GM12875 (cell line): ENCODE measurements around the gene NEBL.

Experiments
- H3K4me3 ChIP-seq: one replicate; pipeline ENCODE4 v1.5.1; 2011; ENCODE audit warnings: low read depth, low read length, control low read depth
- CTCF ChIP-seq: IDR thresholded peaks from 2 replicates; pipeline ENCODE4 v1.5.1; 2011; ENCODE audit warnings: low read depth, mild to moderate bottlenecking, control low read depth, inconsistent platforms, low read length, moderate library complexity, borderline replicate concordance; ENCODE audit not compliant: insufficient read depth

NEBL gene

GRCh38 chr10:20797290-20797689, 99.8 kb downstream of the NEBL start:
- H3K4me3 ChIP-seq = no peak overlapping the region
- TF ChIP-seq CTCF = no peak

GRCh38 chr10:20795391-20795790, 101.7 kb downstream of the NEBL start:
- TF ChIP-seq CTCF = no peak
- no peak overlapping the region for H3K4me3 ChIP-seq

- no peak for TF ChIP-seq CTCF
- H3K4me3 ChIP-seq = no peak overlapping the region
Measured at GRCh38 chr10:20785174-20785573, 111.9 kb downstream of the NEBL start.

GRCh38 chr10:20778008-20778757, 118.9 kb downstream of the NEBL start:
- no peak for TF ChIP-seq CTCF
- no peak overlapping the region for H3K4me3 ChIP-seq

- TF ChIP-seq CTCF = no peak
- H3K4me3 ChIP-seq = no peak overlapping the region
Measured at GRCh38 chr10:20776384-20777118, 120.6 kb downstream of the NEBL start.

GRCh38 chr10:20771051-20771450, 126.1 kb downstream of the NEBL start:
- TF ChIP-seq CTCF = no peak
- H3K4me3 ChIP-seq = no peak overlapping the region

- TF ChIP-seq CTCF = no peak
- no peak overlapping the region for H3K4me3 ChIP-seq
Measured at GRCh38 chr10:20769481-20769880, 127.6 kb downstream of the NEBL start.
